ENCODE data around the gene CAMK2G.

DNA sequence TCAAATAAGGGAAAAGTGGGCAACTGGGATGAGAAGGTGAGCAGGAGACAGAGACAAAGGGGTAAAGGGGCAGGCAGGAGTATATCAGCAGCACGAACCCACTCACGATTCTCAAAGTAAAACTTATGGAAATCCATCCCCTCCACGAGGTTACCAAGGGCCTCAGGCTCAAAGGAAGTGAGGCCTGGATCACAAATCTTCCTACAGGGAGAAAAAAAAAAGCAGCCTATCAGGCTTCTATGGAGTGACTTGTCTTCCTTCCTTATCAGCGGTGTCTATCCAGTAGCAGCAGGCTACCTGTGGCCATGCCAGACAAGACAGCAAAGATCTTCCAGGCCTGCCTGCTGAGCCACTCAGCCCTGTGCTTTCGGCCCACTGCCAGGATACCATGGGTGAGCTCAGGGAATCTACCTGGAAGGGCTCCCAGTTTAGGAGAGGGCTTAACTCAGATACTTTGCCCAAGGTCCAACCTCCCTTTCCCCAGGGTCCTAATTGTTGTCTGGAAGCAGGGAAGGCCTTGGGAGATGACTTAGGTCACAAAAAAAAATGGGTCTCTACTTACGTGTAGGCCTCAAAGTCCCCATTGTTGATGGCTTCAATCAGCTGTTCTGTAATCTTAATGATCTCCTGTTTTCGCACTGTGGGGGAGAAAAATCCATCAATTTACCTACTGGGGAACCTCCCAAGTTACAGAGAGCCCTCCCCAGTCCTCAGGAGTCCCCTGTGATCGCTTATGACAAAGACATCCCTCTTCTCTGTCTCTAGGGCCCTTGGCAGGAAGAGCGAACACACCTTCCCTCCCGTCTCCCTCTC, 57.2 kb downstream of the CAMK2G start:
- TF ChIP-seq, protein P1, sequence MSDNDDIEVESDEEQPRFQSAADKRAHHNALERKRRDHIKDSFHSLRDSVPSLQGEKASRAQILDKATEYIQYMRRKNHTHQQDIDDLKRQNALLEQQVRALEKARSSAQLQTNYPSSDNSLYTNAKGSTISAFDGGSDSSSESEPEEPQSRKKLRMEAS (IDR thresholded peaks at IDR 0.05), result no peak
- no peak for TF ChIP-seq REST (IDR thresholded peaks at IDR 0.05; ENCODE audit: low read depth)
- no peak for TF ChIP-seq YY1 (IDR thresholded peaks at IDR 0.05; ENCODE audit: low read depth)
- TF ChIP-seq NFIC (IDR thresholded peaks at IDR 0.05), result no peak
- no peak for TF ChIP-seq RAD21 (IDR thresholded peaks at IDR 0.05; ENCODE audit: low read depth)
- TF ChIP-seq CREB1 (IDR thresholded peaks at IDR 0.05; ENCODE audit: low read depth), result no peak
- TF ChIP-seq TEAD4 (IDR thresholded peaks at IDR 0.05), result no peak
- TF ChIP-seq TCF12 (IDR thresholded peaks at IDR 0.05; ENCODE audit: low read depth), result no peak
- TF ChIP-seq EGR1 (IDR thresholded peaks at IDR 0.05), result no peak
- TF ChIP-seq FOXM1 (IDR thresholded peaks at IDR 0.05; ENCODE audit: borderline replicate concordance, low read depth), result no peak
